Stimulated activated CD8-positive, alpha-beta memory T cell treated with anti-CD3 and anti-CD28 coated beads, Interleukin-15, amount 100 ng/mL, for 48 hours (primary cell): Measurements from ENCODE around the gene STXBP2.

Experiments
- DNase-seq, 2 donors: peaks; one replicate each; pipeline ENCODE4 v3.0.0-alpha.2; 2020; ENCODE audit warnings: low read depth in 2 of 2

Gene STXBP2

GRCh38 chr19:7650148-7650547 is 13.2 kb downstream of the STXBP2 start:
- no peak for DNase-seq

- peak; percentile 62 for DNase-seq
These were observed 15.2 kb downstream of the STXBP2 start for GRCh38 chr19:7652061-7652641.

DNA sequence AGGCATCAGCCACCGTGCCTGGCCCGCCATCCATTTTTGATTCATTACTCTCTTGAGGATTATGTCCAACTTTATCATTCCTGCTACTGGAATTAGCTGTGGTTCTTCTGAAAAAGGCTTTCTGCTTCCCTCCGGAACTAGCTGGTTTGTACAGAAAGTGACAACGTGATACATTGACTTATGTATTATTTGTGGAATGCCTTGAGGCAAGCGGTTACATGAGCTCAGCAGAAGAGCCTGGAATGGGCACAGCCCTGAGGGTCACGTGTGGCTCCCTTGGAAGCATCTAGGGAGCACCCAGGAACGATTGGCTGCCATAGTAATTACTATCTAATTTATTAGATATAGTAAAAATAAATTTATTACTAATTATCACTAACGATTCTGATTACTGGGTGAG is 17.5 kb downstream of the STXBP2 start:
- DNase-seq = no peak

DNA sequence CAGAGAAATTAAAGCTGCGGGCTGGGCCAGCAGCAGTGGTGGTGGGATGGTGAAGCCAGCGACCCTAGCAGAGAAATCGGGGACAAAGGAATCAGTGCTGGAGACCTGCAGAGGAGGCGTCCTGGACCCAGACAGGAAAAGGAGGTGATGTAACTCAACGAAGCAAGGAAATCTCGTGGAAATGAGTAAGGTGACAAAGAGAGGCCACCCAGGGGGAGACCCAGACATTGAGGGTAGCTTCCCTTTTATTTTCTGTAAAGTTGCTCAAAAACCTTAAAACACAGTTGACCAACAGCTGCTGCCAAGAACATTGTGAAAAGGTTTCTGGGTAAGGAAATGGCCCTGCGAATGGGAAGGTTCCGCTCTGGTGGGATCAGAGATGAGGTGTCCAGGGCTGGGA is 18.7 kb downstream of the STXBP2 start:
- DNase-seq = no peak

DNA sequence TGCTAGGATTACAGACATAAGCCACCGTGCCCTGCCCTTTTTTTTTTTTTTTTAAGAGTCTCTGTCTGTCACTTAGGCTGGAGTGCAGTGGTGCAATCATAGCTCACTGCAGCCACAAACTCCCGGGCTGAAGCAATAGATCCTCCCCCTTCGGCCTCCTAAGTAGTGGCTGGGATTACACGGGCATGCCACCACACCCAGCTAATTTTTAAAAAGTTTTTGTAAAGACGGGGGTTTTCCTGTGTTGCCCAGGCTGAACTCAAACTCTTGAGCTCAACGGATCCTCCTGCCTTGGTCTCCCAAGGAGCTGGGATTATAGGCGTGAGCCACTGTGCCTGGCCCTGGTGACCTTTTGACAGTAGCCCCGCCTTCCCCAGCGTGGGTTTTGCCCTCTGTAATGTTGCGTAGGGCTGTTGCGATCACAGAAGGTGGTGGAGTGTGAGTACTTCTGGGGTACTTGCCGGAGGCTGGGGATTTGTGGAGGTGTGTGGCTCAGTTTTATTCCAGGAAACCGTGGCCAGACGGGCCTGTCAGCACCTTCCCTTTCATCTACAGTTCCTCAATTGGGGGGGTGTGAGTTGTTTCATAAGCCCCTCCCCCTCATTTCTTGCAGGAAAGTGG is 20.3 kb downstream of the STXBP2 start:
- DNase-seq = peak in 1 of 2 donors; percentile 46

DNA sequence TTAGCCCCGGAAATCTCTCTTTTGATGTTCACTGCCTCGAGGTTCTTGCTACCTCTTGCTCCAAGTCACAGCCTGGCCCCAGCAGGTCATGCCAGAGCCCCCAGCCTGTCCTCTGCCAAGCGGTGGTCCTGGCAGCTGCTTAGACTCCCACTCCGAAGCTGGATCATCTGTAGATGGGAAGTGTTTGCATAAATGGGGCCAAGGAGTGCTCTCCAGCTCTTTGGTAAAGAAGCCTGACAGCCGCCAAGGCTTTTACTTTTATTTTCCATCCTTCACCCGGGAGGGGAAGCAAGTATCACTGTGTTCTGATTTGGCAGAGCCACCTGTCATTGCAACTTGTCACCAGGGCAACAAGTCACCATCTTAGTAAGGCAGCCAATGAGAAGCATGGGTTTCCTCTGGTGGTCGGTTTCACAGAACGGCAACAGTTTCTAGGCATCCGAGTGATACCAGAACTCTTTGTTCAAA is 21.3 kb downstream of the STXBP2 start:
- DNase-seq = no peak

- DNase-seq = no peak
These were observed 25.0 kb downstream of the STXBP2 start for GRCh38 chr19:7661744-7662538.

GRCh38 chr19:7662657-7663056 is 25.7 kb downstream of the STXBP2 start:
- no peak for DNase-seq

GRCh38 chr19:7663706-7664105 is 26.8 kb downstream of the STXBP2 start:
- no peak for DNase-seq

- DNase-seq = no peak
These were observed 28.2 kb downstream of the STXBP2 start for GRCh38 chr19:7665076-7665475.

DNA sequence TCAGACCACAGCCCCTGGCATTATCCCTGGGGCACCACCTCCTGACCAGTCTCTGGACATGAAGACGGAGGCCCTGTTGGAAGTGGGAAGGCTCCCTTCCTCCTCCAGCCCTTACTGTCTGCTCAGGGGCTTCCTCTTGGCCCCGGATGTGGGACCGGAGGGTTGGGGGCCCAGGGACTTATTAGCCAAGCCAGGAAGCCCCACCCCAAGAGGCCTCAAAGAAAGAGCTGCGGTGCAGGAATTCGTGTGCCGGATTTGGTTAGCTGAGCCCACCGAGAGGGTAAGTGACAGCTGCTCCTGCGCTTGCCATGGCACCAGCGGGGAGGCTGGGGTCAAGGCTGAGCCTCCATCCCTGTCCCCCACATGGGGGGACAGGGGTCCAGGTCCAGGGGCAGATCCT is 31.9 kb downstream of the STXBP2 start, which contains the start of gene RETN:
Gene RETN, plus strand, starts transcription at position 208 of the 400 bp plus-strand sequence. CDS start 278 bp downstream, outside the sequence.
- no peak for DNase-seq

DNA sequence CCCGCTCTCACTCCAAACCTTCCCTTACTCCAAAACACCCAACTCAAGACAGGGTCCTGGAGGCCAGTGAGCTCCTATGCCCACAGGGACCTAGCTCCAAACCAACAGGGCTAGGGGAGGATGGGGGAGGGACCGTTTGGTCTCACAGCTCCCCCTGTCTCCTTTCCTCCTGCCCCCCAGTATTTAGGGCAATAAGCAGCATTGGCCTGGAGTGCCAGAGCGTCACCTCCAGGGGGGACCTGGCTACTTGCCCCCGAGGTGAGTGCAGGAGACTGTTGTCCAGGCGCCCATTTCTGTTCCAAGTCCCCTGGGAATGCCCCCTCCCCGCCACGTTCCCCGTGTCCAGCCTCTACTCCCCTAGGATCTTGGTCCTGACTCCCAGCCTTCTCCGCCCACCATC is 32.7 kb downstream of the STXBP2 start:
- DNase-seq = no peak

- no peak for DNase-seq
These were observed 33.4 kb downstream of the STXBP2 start for GRCh38 chr19:7670150-7670783.

- no peak for DNase-seq
These were observed 33.9 kb downstream of the STXBP2 start for GRCh38 chr19:7670790-7671189.

- DNase-seq = no peak
These were observed 35.6 kb downstream of the STXBP2 start for GRCh38 chr19:7672522-7672921.

DNA sequence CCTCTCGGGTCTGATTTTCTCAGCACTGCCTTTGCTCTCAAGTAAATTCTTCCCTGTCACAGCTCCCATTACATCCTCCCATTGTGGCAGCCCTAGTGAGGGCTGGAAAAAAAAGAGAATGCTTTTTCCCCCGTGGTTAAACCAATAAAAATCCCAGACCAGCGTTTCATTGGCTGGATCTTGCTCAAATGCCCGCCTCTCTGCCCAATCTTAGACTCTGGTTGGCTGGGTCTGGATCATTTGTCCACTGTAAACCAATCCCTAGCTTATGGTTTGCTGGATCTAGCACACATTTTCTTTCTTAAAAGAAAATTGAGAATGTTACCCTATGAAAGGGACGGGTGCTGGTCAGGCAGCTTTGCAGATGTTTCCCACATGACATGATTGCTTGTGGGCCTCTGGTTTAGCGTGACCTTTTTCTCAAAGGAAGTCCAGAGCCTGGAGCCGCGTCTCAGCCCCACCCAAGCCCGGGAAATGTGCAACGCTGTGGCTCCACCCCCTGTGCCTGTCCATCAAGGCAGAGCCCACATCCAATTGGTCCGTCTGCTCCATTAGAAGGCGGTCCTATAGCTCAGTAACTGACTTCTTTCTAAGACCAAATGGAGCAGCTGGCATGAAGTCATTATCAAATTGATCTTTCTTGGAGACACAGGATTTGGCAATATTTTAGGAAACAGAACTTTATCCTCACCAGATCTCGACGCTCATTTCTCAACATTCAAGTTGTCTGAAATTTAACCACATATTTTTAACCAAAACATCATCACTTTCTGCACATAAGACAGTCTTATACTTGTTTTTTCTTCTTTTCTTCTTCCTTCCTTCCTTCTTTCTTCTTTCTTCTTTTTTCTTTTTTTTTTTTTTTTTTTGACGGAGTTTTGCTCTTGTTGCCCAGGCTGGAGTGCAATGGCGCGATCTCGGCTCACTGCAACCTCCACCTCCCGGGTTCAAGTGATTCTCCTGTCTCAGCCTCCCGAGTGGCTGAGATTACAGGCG is 37.4 kb downstream of the STXBP2 start:
- DNase-seq = no peak

DNA sequence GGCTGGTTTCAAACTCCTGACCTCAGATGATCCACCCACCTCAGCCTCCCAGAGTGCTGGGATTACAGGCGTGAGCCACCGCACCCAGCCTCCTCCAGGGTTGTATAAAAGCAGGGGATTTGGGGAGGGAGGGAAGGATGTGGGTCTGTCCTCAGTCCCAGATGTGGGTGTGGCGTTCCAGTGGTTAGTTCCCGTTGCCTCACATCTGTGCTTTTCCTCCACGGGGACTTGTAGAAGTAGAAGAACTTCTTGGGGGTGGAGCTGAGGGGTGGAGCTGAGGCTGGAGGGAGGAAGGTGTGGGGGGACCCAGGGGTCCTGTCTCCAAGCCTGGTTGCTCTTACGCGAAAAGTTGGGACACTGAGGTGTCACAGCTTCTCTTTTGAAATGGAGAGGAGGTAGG is 39.5 kb downstream of the STXBP2 start:
- no peak for DNase-seq

DNA sequence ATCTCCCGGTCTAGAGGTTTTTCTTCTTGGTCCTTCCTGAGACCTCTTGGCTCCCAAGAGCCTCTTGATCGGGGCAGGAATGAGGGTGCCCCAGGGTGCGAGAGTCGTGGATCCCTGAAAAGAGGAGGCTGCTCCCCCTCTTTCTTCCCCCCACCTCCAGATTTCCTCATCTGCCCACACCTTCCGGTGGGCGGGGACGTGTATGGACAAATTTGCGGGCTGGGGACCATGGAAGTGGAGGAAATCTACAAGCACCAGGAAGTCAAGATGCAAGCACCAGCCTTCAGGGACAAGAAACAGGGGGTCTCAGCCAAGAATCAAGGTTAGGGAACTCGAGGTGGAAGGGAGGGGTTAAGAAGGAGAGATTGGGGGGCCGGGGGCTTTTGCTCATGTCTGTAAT is 39.9 kb downstream of the STXBP2 start, which contains the start of gene MCEMP1:
Gene MCEMP1, plus strand, starts transcription at position 237 of the 400 bp plus-strand sequence. Its CDS starts 31 bp downstream, at position 268.
- no peak for DNase-seq

DNA sequence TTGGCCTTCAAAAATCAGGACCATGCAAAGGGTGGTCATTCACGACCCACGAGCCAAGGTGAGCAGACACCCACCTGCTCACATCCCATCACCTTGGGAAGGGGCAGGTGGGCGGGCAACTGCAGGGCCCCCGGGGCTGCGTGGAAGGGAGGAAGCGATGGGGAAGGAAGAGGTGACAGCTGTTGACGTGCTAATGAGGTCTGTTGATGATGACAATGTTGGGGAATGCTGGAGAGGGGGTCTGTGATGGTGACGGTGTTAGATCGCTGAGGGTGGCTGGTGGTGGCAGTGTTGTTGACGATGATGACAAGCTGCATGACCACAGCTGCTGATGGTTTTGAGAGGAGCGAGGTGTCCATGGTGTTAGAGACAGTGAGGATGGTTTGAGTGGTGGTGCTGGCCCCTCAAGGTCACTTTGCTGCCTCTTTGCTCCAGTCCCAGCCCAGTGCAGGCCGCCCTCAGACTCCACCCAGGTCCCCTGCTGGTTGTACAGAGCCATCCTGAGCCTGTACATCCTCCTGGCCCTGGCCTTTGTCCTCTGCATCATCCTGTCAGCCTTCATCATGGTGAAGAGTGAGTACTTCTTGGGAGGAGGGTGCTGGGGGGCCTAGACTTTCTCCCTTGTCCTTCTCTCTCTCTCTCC is 40.9 kb downstream of the STXBP2 start:
- DNase-seq = no peak

DNA sequence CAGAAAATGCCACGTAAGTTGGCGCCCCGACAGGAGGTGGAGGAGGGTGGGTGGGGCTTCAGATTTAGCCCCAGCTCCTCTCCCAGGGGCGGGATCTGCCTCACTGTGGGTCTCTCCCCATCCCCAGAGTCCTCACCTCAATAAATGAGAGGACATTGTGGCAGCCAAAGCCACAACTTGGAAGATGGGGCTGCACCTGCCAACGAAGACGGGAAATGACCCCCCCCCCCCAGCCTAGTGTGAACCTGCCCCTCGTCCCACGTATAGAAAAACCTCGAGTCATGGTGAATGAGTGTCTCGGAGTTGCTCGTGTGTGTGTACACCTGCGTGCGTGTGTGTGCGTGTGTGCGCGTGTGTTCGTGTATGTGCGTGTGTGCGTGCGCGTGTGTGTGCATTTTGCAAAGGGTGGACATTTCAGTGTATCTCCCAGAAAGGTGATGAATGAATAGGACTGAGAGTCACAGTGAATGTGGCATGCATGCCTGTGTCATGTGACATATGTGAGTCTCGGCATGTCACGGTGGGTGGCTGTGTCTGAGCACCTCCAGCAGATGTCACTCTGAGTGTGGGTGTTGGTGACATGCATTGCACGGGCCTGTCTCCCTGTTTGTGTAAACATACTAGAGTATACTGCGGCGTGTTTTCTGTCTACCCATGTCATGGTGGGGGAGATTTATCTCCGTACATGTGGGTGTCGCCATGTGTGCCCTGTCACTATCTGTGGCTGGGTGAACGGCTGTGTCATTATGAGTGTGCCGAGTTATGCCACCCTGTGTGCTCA is 42.3 kb downstream of the STXBP2 start:
- peak in 1 of 2 donors; percentile 47 for DNase-seq
